ENCODE measurements around the gene ARID4B.
"Not testable (repeated sequence)": the region's sequence is repeated elsewhere in the genome, so short reads cannot be mapped to it uniquely, and the experiment has no call there.

ARID4B gene, protein sequence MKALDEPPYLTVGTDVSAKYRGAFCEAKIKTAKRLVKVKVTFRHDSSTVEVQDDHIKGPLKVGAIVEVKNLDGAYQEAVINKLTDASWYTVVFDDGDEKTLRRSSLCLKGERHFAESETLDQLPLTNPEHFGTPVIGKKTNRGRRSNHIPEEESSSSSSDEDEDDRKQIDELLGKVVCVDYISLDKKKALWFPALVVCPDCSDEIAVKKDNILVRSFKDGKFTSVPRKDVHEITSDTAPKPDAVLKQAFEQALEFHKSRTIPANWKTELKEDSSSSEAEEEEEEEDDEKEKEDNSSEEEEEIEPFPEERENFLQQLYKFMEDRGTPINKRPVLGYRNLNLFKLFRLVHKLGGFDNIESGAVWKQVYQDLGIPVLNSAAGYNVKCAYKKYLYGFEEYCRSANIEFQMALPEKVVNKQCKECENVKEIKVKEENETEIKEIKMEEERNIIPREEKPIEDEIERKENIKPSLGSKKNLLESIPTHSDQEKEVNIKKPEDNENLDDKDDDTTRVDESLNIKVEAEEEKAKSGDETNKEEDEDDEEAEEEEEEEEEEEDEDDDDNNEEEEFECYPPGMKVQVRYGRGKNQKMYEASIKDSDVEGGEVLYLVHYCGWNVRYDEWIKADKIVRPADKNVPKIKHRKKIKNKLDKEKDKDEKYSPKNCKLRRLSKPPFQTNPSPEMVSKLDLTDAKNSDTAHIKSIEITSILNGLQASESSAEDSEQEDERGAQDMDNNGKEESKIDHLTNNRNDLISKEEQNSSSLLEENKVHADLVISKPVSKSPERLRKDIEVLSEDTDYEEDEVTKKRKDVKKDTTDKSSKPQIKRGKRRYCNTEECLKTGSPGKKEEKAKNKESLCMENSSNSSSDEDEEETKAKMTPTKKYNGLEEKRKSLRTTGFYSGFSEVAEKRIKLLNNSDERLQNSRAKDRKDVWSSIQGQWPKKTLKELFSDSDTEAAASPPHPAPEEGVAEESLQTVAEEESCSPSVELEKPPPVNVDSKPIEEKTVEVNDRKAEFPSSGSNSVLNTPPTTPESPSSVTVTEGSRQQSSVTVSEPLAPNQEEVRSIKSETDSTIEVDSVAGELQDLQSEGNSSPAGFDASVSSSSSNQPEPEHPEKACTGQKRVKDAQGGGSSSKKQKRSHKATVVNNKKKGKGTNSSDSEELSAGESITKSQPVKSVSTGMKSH (N-terminal part only)

DNA sequence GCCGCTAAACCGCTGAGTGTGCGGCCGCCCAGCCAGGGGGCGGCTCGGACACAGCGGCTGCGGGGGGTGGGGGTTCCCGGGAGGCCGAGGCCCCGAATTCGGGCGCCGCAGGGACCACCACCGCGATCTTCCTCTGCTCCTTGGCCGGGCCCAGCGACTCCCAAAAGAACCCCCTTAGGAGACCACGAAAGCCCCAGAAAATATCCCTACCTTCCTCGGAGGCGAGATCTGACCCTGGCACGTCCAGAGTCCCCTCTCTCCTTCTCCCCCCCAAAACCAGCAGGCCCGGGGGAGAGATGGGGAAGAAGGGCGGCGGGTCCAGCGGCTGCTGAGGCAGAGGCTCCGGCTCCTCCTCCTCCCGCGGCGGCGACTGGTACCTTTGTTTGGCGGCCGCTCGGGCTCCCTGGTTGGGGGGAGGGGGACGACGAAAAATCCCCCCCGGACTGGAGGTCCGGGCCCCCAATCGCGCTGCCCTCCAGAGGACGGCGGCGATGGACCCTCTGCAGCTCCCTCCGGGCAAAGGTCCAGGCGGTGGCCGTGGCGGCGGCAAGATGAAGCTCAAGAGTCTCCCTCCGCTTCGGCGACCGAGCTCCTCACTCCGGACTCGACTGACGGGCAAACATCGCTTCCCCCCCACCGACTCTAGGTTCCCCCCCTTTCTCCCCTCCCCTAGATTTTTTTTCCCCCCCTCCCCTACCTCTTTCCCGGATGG is at the start of gene ARID4B:
TSS of gene ARID4B (minus strand) at position 621 of the 712 bp plus-strand sequence. CDS start 1,260 bp downstream, outside the sequence.
- peak; percentile 38 for DNase-seq

GRCh38 chr1:235375919-235376605 is 48.1 kb upstream of the ARID4B start:
- no peak for DNase-seq

- no peak for DNase-seq
Observed at GRCh38 chr1:235369802-235370201, 41.8 kb upstream of the ARID4B start.

DNA sequence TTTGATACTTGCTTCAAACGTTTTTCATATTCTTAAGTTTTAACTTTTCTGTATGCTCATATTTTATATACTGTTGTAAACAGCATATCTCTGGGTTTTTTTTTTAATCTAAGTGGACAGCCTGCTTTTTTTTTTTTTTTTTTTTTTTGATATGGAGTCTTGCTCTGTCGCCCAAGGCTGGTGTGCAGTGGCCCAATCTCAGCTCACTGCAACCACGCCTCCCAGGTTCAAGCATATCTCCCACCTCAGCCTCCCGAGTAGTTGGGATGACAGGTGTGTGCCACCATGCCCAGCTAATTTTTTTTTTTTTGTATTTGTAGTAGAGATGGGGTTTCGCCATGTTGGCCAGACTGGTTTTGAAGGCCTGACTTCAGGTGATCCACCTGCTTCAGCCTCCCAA is 40.4 kb upstream of the ARID4B start:
- no peak for DNase-seq

- DNase-seq: peak; percentile 97
Observed at GRCh38 chr1:235367000-235367908, 39.3 kb upstream of the ARID4B start, which contains the start of gene TBCE. TBCE (plus strand) TSS chr1:235367427; CDS start chr1:235380050, 12,623 bp downstream.

DNA sequence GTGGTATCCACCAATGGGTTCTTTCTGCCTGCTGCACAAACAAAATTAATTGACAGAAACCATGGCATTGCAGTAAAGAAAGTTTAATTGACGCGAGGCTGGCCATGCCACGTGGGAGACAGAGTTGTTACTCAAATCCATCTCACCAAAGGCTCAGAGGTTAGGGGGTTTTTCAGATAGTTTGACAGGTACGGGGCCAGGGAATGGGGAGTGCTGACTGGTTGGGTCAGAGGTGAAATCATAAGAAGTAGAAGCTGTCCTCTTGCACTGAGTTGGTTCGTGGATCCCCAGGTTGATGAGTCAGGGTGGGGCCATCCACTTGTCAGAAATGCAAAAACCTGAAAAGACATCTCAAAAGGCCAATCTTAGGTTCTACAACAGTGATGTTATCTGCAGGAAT is 38.3 kb upstream of the ARID4B start:
- no peak for DNase-seq

- DNase-seq: not testable (repeated sequence)
Observed at GRCh38 chr1:235364189-235364588, 36.2 kb upstream of the ARID4B start.

DNA sequence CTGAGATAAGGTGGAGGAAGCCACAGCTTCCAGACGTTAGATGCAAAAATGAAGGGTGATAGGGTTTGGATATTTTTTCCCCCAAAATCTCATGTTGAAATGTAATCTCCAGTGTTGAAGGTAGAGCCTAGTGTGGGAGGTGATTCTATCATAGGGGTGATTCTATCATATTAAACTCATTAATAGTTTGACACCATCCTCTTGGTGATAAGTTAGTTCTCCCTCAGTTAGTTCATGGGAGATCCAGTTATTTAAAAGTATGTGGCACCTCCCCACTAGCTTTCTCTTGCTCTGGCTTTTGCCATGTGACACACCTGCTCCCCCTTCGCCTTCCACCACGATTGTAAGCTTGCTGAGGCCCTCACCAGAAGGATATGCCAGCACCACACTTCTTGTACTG is 30.9 kb upstream of the ARID4B start:
- no peak for DNase-seq

GRCh38 chr1:235357485-235358373 is 29.8 kb upstream of the ARID4B start:
- DNase-seq: no peak

DNA sequence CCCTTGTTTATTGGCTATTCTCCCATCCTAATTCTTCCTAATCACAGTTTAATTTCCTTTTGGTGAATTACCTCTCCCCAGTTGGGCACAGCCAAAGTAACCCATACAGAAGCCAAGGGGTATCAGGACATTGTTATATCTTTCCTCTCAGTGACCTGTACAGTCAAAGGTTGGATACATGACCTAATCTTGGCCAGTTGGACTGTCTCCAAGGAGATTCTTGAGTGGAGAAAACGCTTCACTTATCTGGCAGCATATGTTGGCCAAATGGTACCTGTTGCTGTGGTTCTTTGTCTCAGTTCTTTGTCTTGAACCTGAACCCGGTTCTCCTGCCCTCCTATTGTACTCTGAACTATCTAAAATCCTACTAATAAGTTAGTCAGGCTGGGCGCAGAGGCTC is 23.9 kb upstream of the ARID4B start:
- DNase-seq: no peak

DNA sequence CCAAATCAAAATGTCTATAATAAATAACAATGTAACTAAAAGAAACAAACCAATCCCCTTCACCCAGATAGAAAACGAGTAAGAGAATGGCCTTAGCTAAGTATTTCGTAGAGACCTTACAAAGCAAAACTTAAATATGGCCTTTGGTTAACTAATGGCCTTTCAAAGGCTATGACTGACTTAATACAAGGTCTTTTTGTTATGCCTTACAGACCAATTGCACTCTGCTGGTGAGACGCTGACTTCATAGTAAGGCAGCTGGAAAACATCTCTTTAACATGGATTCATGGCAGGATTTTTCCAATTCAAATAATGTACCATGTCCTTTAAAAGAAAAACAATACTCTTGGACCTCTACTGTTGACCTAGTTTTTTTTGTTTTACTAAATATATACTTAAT is 23.5 kb upstream of the ARID4B start:
- DNase-seq: no peak

DNA sequence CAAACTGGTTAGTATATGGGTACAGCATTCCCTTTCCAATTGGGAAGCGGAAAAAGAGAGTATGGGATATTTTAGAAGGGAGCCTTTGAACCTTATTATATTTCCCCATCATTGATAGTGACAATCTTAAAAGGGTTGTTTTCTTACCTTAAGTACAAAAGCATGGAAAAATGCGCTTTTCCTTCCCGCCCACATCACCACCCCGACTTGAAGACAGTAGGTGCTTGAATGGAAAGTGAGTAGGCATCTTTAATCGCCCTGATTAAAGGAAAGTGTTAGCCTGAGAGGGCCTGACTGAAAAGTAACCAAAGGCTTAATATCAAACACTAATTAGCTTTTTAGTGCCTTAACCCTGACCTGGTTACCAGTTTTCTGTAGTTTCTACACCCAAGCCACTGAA is 15.7 kb upstream of the ARID4B start:
- DNase-seq: no peak

- no peak for DNase-seq
Observed at GRCh38 chr1:235342471-235342870, 14.5 kb upstream of the ARID4B start.

DNA sequence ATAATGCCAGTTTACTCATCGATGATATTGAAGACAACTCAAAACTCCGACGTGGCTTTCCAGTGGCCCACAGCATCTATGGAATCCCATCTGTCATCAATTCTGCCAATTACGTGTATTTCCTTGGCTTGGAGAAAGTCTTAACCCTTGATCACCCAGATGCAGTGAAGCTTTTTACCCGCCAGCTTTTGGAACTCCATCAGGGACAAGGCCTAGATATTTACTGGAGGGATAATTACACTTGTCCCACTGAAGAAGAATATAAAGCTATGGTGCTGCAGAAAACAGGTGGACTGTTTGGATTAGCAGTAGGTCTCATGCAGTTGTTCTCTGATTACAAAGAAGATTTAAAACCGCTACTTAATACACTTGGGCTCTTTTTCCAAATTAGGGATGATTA is 14.1 kb upstream of the ARID4B start:
- no peak for DNase-seq

GRCh38 chr1:235341334-235341733 is 13.4 kb upstream of the ARID4B start:
- DNase-seq: no peak

DNA sequence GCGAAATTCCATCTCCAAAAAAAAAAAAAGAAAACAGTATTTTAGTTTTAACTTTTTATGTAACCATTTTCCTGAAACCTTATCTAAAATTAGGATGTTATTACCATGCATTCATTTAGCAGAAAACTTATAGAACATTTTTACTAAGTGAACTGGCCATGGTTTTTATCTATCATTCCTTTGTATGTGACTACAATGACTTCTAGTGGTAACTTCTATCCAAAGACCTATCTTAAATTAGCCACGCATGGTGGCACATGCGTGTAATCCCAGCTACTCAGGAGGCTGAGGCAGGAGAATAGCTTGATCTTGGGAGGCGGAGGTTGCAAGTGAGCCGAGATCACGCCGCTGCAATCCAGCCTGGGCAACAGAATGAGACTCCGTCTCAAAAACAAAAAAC is 11.8 kb upstream of the ARID4B start:
- no peak for DNase-seq

DNA sequence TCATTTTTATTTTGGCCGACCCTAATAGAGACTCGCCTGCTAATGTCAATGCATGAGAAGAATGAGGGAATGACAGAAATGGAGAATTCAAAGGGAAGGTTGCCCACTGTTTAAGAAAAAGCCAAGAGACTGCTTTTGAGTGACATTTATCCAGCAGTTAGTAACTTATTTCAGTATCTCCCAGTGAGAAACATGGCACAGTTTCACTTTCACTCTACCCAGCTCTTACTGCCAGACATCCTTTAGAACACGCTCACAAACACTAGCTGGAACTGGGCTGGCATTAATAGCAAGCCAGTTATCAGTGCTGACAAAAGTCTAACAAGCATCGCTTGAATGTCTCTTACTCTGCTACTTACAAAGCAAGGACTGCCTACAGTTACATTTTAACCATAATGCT is 8.9 kb upstream of the ARID4B start:
- no peak for DNase-seq

GRCh38 chr1:235331401-235331800 is 3.4 kb upstream of the ARID4B start:
- DNase-seq: no peak

GRCh38 chr1:235330918-235331285 is 2.9 kb upstream of the ARID4B start:
- DNase-seq: no peak

Measured in HCEC 1CT (cell line).